Activated T-cell treated with anti-CD3 and anti-CD28 coated beads for 48 hours (primary cell): Measurements from ENCODE around the gene SLC33A1.

Experiments
- DNase-seq: peaks from one replicate; pipeline ENCODE4 v3.0.0-alpha.2; 2020; ENCODE audit warnings: low read depth

SLC33A1 gene

GRCh38 chr3:155790272-155790925 is 63.8 kb downstream of the SLC33A1 start:
- no peak for DNase-seq

GRCh38 chr3:155785662-155786295 is 68.4 kb downstream of the SLC33A1 start:
- no peak for DNase-seq

- no peak for DNase-seq
Measured at GRCh38 chr3:155782390-155782953, 71.8 kb downstream of the SLC33A1 start.

GRCh38 chr3:155780291-155780690 is 73.9 kb downstream of the SLC33A1 start:
- no peak for DNase-seq

GRCh38 chr3:155778462-155778861 is 75.8 kb downstream of the SLC33A1 start:
- DNase-seq: no peak

GRCh38 chr3:155772801-155773200 is 81.4 kb downstream of the SLC33A1 start:
- no peak for DNase-seq

GRCh38 chr3:155771126-155771525 is 83.1 kb downstream of the SLC33A1 start:
- DNase-seq: no peak
